HEK293T (cell line): Measurements from ENCODE around the gene WIPF1.

Source experiments
- ARNT ChIP-seq: fragments of 450-650 bp; IDR thresholded peaks from 2 replicates; pipeline ENCODE4 v1.6.1; 2017; ENCODE audit warnings: mild to moderate bottlenecking
- BHLHE40 ChIP-seq: fragments of 450-650 bp; IDR thresholded peaks from 2 replicates; pipeline ENCODE4 v1.6.1; 2016; ENCODE audit warnings: mild to moderate bottlenecking, moderate library complexity, borderline replicate concordance
- ELF4 ChIP-seq: fragments of 450-650 bp; IDR thresholded peaks from 2 replicates; pipeline ENCODE4 v1.6.1; 2017; ENCODE audit warnings: antibody characterized with exemption
- FOXA1 ChIP-seq: fragments of 450-650 bp; IDR thresholded peaks from 2 replicates; pipeline ENCODE4 v1.6.1; 2016; ENCODE audit warnings: mild to moderate bottlenecking
- FOXK2 ChIP-seq: fragments of 450-650 bp; IDR thresholded peaks from 2 replicates; pipeline ENCODE4 v1.6.1; 2016; ENCODE audit warnings: mild to moderate bottlenecking
- FOXM1 ChIP-seq: fragments of 450-650 bp; IDR thresholded peaks from 2 replicates; pipeline ENCODE4 v1.6.1; 2017; ENCODE audit warnings: mild to moderate bottlenecking, borderline replicate concordance
- HDGF ChIP-seq: fragments of 450-650 bp; IDR thresholded peaks from 2 replicates; pipeline ENCODE4 v1.6.1; 2017; ENCODE audit warnings: antibody characterized with exemption, borderline replicate concordance
- L3MBTL2 ChIP-seq: fragments of 450-650 bp; conservative IDR thresholded peaks from 2 replicates; pipeline ENCODE4 v1.6.1; 2016; ENCODE audit warnings: mild to moderate bottlenecking
- NFRKB ChIP-seq: fragments of 450-650 bp; IDR thresholded peaks from 2 replicates; pipeline ENCODE4 v1.6.1; 2016; ENCODE audit warnings: mild to moderate bottlenecking, moderate library complexity
- PKNOX1 ChIP-seq: fragments of 450-650 bp; IDR thresholded peaks from 2 replicates; pipeline ENCODE4 v1.6.1; 2016
- SP1 ChIP-seq: fragments of 450-650 bp; IDR thresholded peaks from 2 replicates; pipeline ENCODE4 v1.6.1; 2017
- SUZ12 ChIP-seq: fragments of 450-650 bp; IDR thresholded peaks from 2 replicates; pipeline ENCODE4 v1.6.1; 2016; ENCODE audit warnings: mild to moderate bottlenecking
- TARDBP ChIP-seq: fragments of 450-650 bp; IDR thresholded peaks from 2 replicates; pipeline ENCODE4 v1.6.1; 2016
- ZNF384 ChIP-seq: fragments of 450-650 bp; IDR thresholded peaks from 2 replicates; pipeline ENCODE4 v1.6.1; 2016

GRCh38 chr2:174511580-174512260, 85.9 kb downstream of the WIPF1 start:
- no peak for TF ChIP-seq FOXM1
- TF ChIP-seq TARDBP: no peak
- no peak for TF ChIP-seq SP1
- TF ChIP-seq SUZ12: no peak
- TF ChIP-seq BHLHE40: no peak
- TF ChIP-seq PKNOX1: no peak
- no peak for TF ChIP-seq ELF4
- no peak for TF ChIP-seq FOXA1
- TF ChIP-seq ARNT: no peak
- TF ChIP-seq HDGF: no peak
- TF ChIP-seq NFRKB: no peak
- TF ChIP-seq ZNF384: no peak
- no peak for TF ChIP-seq FOXK2
- TF ChIP-seq L3MBTL2: no peak
